Glutamatergic neuron (in vitro differentiated cells): Measurements from ENCODE around the gene ZNF280B. TPM values are rescaled to one million over a fixed set of nuclear protein-coding genes. Genes with fewer than 3 reads are reported as not detected.
A peak's percentile ranks its signal among the peaks of the same experiment; 100 is the strongest.

Experiments used
- DNase-seq: peaks from one replicate; pipeline ENCODE4 v3.0.0; 2022
- H3K27ac Mint-ChIP-seq: one replicate; pipeline ENCODE4 v1.8.0; 2020; ENCODE audit warnings: mild to moderate bottlenecking, mixed read lengths, inconsistent platforms; ENCODE audit not compliant: unreplicated experiment
- H3K27me3 Mint-ChIP-seq: one replicate; pipeline ENCODE4 v1.8.0; 2020; ENCODE audit warnings: mild to moderate bottlenecking, moderate library complexity, mixed read lengths, inconsistent platforms; ENCODE audit not compliant: unreplicated experiment
- H3K36me3 Mint-ChIP-seq: one replicate; pipeline ENCODE4 v1.8.0; 2020; ENCODE audit warnings: mild to moderate bottlenecking, mixed read lengths, inconsistent platforms; ENCODE audit not compliant: unreplicated experiment
- H3K4me1 Mint-ChIP-seq: one replicate; pipeline ENCODE4 v1.8.0; 2020; ENCODE audit warnings: mild to moderate bottlenecking, low read depth, mixed read lengths, inconsistent platforms; ENCODE audit not compliant: unreplicated experiment
- H3K4me3 Mint-ChIP-seq: one replicate; pipeline ENCODE4 v1.8.0; 2020; ENCODE audit warnings: mild to moderate bottlenecking, mixed read lengths, inconsistent platforms; ENCODE audit not compliant: unreplicated experiment
- H3K9me3 Mint-ChIP-seq: one replicate; pipeline ENCODE4 v1.8.0; 2020; ENCODE audit warnings: mild to moderate bottlenecking, moderate library complexity, mixed read lengths, inconsistent platforms; ENCODE audit not compliant: unreplicated experiment
- CTCF ChIP-seq: fragments of 200-600 bp; sonication (generic); IDR thresholded peaks from one replicate; pipeline ENCODE4 v1.5.0; 2021; ENCODE audit not compliant: partially characterized antibody, unreplicated experiment
- total RNA-seq: library from RNA; stranded (reverse); fragmentation: NEBNext Ultra II Directional; extraction: Animal tissue kit (Norgen Biotek cat#: 25700); gene quantifications from one replicate; pipeline ENCODE4 v1.2.1, GENCODE V29; 2021; ENCODE audit not compliant: unreplicated experiment

The ZNF280B gene
- total RNA-seq, 1 donor from 2014 or later = 1.8 TPM

DNA sequence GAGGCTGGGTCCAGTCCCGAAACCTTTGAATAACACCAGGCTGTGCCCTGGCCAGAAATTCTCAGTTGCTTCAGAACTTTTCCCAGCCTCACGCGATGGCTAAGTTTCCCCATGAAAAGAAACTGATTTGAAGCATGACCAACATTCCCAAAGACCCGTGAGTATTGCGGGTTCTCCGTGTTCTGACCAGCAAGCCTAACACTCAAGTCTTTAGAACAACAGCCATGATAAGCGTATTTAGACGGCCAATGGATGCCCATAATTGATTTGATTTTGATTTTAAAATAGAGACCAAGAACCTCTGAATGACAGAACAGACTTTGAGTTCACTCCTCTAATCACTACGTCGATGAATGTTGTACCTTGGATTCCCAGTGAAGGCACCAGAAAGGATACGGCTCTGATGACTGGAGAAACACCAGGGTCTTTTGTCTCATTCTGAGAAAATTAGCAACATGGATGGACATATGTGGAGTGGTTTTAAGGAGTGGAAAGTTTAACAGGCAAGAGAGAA, 43.9 kb downstream of the ZNF280B start:
- H3K9me3 Mint-ChIP-seq = peaks cover 3% of the 10 kb centered on the region
- H3K4me1 Mint-ChIP-seq = no peaks in the 10 kb centered on the region

DNA sequence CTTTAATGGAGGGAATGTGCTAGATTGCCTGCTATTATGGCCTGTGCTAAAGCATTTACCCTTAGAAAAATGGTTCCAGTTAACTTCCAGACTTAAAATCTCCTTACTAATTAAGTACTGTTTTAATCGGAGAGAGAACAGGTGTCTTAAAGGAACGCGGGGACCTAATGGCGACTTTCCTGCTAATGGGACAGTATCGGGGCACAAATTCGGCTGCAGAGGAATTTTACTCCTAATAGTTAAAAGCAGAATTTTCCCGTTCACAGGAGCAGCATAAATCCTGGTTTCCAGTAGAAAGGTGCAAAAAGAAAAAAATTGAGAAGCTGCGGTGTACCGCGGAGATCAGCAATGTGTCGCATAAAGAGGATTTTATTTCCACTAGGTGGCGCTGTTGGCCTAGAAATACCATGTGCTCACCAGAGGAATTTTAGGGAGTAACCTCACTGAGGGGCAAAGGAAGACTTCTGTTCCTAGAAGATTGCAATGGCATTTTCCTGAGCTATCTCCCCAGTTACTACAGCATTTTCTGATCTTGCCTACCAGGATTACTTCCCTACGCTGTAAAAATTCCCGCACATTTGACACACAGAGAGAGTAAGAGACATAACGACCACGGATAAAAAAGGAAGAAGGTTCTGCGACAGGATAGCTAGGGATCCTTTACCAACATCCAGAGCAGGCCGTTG, 44.5 kb downstream of the ZNF280B start:
- peak; percentile 94 for TF ChIP-seq CTCF
- Mint-ChIP-seq H3K9me3 (peaks cover 2% of the 10 kb centered on the region), H3K4me1 (no peaks in the 10 kb centered on the region), H3K36me3 (peaks cover 9% of the 10 kb centered on the region), H3K27ac (no peak overlapping the region), H3K27me3 (peaks cover 11% of the 10 kb centered on the region), H3K4me3 (no peak overlapping the region)
- DNase-seq = peak; percentile 47

More for the DNA sequence above, 43.9 kb downstream of the ZNF280B start:
- Mint-ChIP-seq H3K27ac (no peak overlapping the region), H3K36me3 (peaks cover 8% of the 10 kb centered on the region), H3K27me3 (peaks cover 11% of the 10 kb centered on the region), H3K4me3 (no peak overlapping the region)
- no peak for TF ChIP-seq CTCF
- no peak for DNase-seq

- TF ChIP-seq CTCF = no peak
- Mint-ChIP-seq H3K4me1 (no peaks in the 10 kb centered on the region), H3K4me3 (no peak overlapping the region), H3K36me3 (peaks cover 16% of the 10 kb centered on the region), H3K27me3 (peaks cover 11% of the 10 kb centered on the region), H3K9me3 (peaks cover 2% of the 10 kb centered on the region), H3K27ac (no peak overlapping the region)
- DNase-seq = no peak
Measured at GRCh38 chr22:22462813-22463567, 45.6 kb downstream of the ZNF280B start.

- Mint-ChIP-seq H3K4me3 (no peak overlapping the region), H3K36me3 (peaks cover 20% of the 10 kb centered on the region), H3K9me3 (peaks cover 4% of the 10 kb centered on the region), H3K27ac (no peak overlapping the region), H3K27me3 (peaks cover 14% of the 10 kb centered on the region), H3K4me1 (no peaks in the 10 kb centered on the region)
- no peak for DNase-seq
- no peak for TF ChIP-seq CTCF
Measured at GRCh38 chr22:22461583-22461982, 47.0 kb downstream of the ZNF280B start.

DNA sequence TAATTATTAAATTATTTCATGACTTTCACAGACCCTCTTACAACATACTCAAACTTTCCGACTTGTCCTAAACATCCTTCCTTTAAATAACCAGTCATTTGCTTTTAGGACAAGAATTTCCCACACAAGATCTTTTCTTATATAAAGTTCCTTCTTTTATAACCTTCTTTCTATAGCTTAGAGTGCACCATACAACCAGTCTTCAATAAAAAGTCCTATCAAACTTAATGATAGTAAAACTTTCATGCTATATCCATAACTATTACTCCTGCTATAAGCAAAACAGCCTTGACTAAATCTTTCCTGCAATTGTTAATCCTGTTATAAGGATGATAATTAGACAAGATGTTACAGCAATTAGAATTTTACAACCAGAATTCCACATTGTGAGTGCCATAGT, 47.4 kb downstream of the ZNF280B start:
- Mint-ChIP-seq H3K4me3 (no peak overlapping the region), H3K27ac (no peak overlapping the region), H3K9me3 (peaks cover 4% of the 10 kb centered on the region), H3K36me3 (peaks cover 20% of the 10 kb centered on the region), H3K27me3 (peaks cover 12% of the 10 kb centered on the region), H3K4me1 (no peaks in the 10 kb centered on the region)
- peak; percentile 15 for TF ChIP-seq CTCF
- DNase-seq = no peak
